Right cardiac atrium (tissue), 5 donors: Measurements from ENCODE around the gene KLC3. TPM values are rescaled to one million over a fixed set of nuclear protein-coding genes. Genes with fewer than 3 reads are reported as not detected.

Source experiments
- ATAC-seq, 2 donors: fragments of 200-7000 bp; cut with Tn5 transposase; one replicate each; pipeline versions ENCODE4 v1.8.0 to v1.9.1; 2020; ENCODE audit warnings: moderate library complexity in 2 of 2, mild to moderate bottlenecking in 1 of 2
- DNase-seq, 3 donors: peaks; one replicate each; pipeline ENCODE4 v3.0.0-alpha.2; 2020
- H3K27ac ChIP-seq: one replicate; pipeline ENCODE4 v1.5.1; 2013; ENCODE audit warnings: mild to moderate bottlenecking, low read length, control low read depth, moderate library complexity
- H3K27me3 ChIP-seq: one replicate; pipeline ENCODE4 v1.6.1; 2013; ENCODE audit not compliant: control insufficient read depth, insufficient read depth
- H3K4me1 ChIP-seq: one replicate; pipeline ENCODE4 v1.6.1; 2013; ENCODE audit warnings: low read length; ENCODE audit not compliant: control insufficient read depth, insufficient read depth
- H3K4me3 ChIP-seq: one replicate; pipeline ENCODE4 v1.5.1; 2013; ENCODE audit warnings: low read length, control low read depth
- H3K9me3 ChIP-seq: one replicate; pipeline ENCODE4 v1.6.1; 2013; ENCODE audit warnings: low read length; ENCODE audit not compliant: control insufficient read depth
- WGBS: extraction: QIAGEN DNeasy Blood & Tissue Kit; methylation state at CpG from one replicate; pipeline ENCODE4 v1.1.7; 2013; 5-methylcytosine and 5-hydroxymethylcytosine counted together
- intact Hi-C, 4 donors: fragments of 100-400 bp; cut with DNase I; formaldehyde crosslinking; loops; one replicate each; pipeline versions ENCODE4 v1.11.0 to v1.14.0; 2022 to 2023
- polyA plus RNA-seq: library from polyadenylated mRNA; stranded (reverse); fragments of 200-250 nt; gene quantifications from one replicate; pipeline ENCODE4 v1.2.3, GENCODE V29; 2013
- total RNA-seq, 4 donors: library from RNA; stranded (reverse); fragmentation: NEBNext Ultra II Directional; extraction: Animal tissue kit (Norgen Biotek cat#: 25700); gene quantifications; one replicate each; pipeline ENCODE4 v1.2.1, GENCODE V29; 2021
- donor health status: healthy with polysubstance abuse.
- donor health status: DM: no; HTN: yes; CAD: no.
- donor health status: DM: no; HTN: no; CAD: no.
- donor health status: DM: no; HTN: yes; CAD: no; lungs with severe emphysema.
- donor health status: DM: yes; HTN: yes; CAD: no.

Gene KLC3
- total and polyA plus RNA-seq, 5 donors = 0.18 TPM; not detected in 4

GRCh38 chr19:45380107-45380506 is 39.6 kb downstream of the KLC3 start:
- no peak overlapping the region for H3K27ac ChIP-seq
- H3K27me3 ChIP-seq = no peaks in the 10 kb centered on the region
- ATAC-seq = no peak
- H3K9me3 ChIP-seq = no peaks in the 10 kb centered on the region
- DNase-seq = no peak
- 79% methylated on average over 1 of the region's 1 CpG for WGBS
- intact Hi-C loops = no loop called here
- H3K4me1 ChIP-seq = no peaks in the 10 kb centered on the region
- no peak overlapping the region for H3K4me3 ChIP-seq

GRCh38 chr19:45382426-45382825 is 41.9 kb downstream of the KLC3 start:
- H3K9me3 ChIP-seq = no peaks in the 10 kb centered on the region
- no peak overlapping the region for H3K27ac ChIP-seq
- no peak overlapping the region for H3K4me3 ChIP-seq
- no peak for DNase-seq
- 85% methylated on average over 29 of the region's 29 CpGs for WGBS
- no peaks in the 10 kb centered on the region for H3K27me3 ChIP-seq
- intact Hi-C loops = no loop called here
- H3K4me1 ChIP-seq = no peaks in the 10 kb centered on the region
- ATAC-seq = peak in 1 of 2 donors; percentile 16

- no peak overlapping the region for H3K4me3 ChIP-seq
- intact Hi-C loops = no loop called here
- H3K27ac ChIP-seq = no peak overlapping the region
- no peaks in the 10 kb centered on the region for H3K27me3 ChIP-seq
- no peaks in the 10 kb centered on the region for H3K9me3 ChIP-seq
- no peaks in the 10 kb centered on the region for H3K4me1 ChIP-seq
- DNase-seq = no peak
- ATAC-seq = peak; percentile 59 to 60
- 8% methylated on average over 75 of the region's 75 CpGs for WGBS
Observed at GRCh38 chr19:45385392-45386221, 45.1 kb downstream of the KLC3 start.

- ATAC-seq (no peak), DNase-seq (no peak)
- 77% methylated on average over 3 of the region's 3 CpGs for WGBS
- H3K27me3 ChIP-seq = no peaks in the 10 kb centered on the region
- no peak overlapping the region for H3K4me3 ChIP-seq
- intact Hi-C loops = no loop called here
- no peaks in the 10 kb centered on the region for H3K9me3 ChIP-seq
- no peaks in the 10 kb centered on the region for H3K4me1 ChIP-seq
- no peak overlapping the region for H3K27ac ChIP-seq
Observed at GRCh38 chr19:45391346-45391745, 50.8 kb downstream of the KLC3 start.

GRCh38 chr19:45391871-45392665 is 51.5 kb downstream of the KLC3 start:
- no peaks in the 10 kb centered on the region for H3K4me1 ChIP-seq
- no peak for DNase-seq
- ATAC-seq = peak; percentile 9 to 17
- intact Hi-C loops = no loop called here
- no peak overlapping the region for H3K4me3 ChIP-seq
- H3K9me3 ChIP-seq = no peaks in the 10 kb centered on the region
- no peaks in the 10 kb centered on the region for H3K27me3 ChIP-seq
- no peak overlapping the region for H3K27ac ChIP-seq
- WGBS = 92% methylated on average over 21 of the region's 21 CpGs

- no peak overlapping the region for H3K4me3 ChIP-seq
- DNase-seq (no peak), ATAC-seq (no peak)
- H3K9me3 ChIP-seq = no peaks in the 10 kb centered on the region
- no peak overlapping the region for H3K27ac ChIP-seq
- H3K27me3 ChIP-seq = no peaks in the 10 kb centered on the region
- intact Hi-C loops = no loop called here
- no peaks in the 10 kb centered on the region for H3K4me1 ChIP-seq
- WGBS = 72% methylated on average over 59 of the region's 59 CpGs
Observed at GRCh38 chr19:45395821-45396617, 55.5 kb downstream of the KLC3 start.

- Histone ChIP-seq H3K4me3 (no peak overlapping the region), H3K27me3 (no peaks in the 10 kb centered on the region), H3K9me3 (no peaks in the 10 kb centered on the region), H3K27ac (peak overlapping the region; percentile 5), H3K4me1 (no peaks in the 10 kb centered on the region)
- intact Hi-C loops = no loop called here
- 85% methylated on average over 6 of the region's 6 CpGs for WGBS
- DNase-seq (no peak), ATAC-seq (no peak)
Observed at GRCh38 chr19:45400192-45400591, 59.6 kb downstream of the KLC3 start.

Other genes starting within 250 kb of the KLC3 start
- 10 to 100 TPM; 16.5 to 24.9 (median 18.9) TPM for gene PPP1R37, start 247.6 kb upstream of the KLC3 start, total RNA-seq
- gene PPP1R37, start 247.6 kb upstream of the KLC3 start, polyA plus RNA-seq = 23.4 TPM
- under 1 TPM in 1 of 4 donors, not detected in 3; 0.06 TPM for gene NKPD1, start 179.8 kb upstream of the KLC3 start, total RNA-seq
- gene NKPD1, start 179.8 kb upstream of the KLC3 start, polyA plus RNA-seq = 0.07 TPM
- gene TRAPPC6A, start 162.5 kb upstream of the KLC3 start, total RNA-seq = 10 to 100 TPM; 15.2 to 19.4 (median 17.2) TPM
- gene TRAPPC6A, start 162.5 kb upstream of the KLC3 start, polyA plus RNA-seq = 26.5 TPM
- 1 to 10 TPM; 3.8 to 8.2 (median 6.2) TPM for gene BLOC1S3, start 162.0 kb upstream of the KLC3 start, total RNA-seq
- 2.4 TPM for gene BLOC1S3, start 162.0 kb upstream of the KLC3 start, polyA plus RNA-seq
- 1 to 10 TPM; 3.4 to 5.6 (median 4.5) TPM for gene EXOC3L2, start 95.3 kb upstream of the KLC3 start, total RNA-seq
- gene EXOC3L2, start 95.3 kb upstream of the KLC3 start, polyA plus RNA-seq = 2.7 TPM
- gene MARK4, start 89.5 kb upstream of the KLC3 start, total RNA-seq = 10 to 100 TPM; 29.0 to 54.5 (median 40.4) TPM
- gene MARK4, start 89.5 kb upstream of the KLC3 start, polyA plus RNA-seq = 21.0 TPM
- gene CKM, start 17.9 kb upstream of the KLC3 start, total RNA-seq = 1,000 to 10,000 TPM; 2,910 to 4,826 (median 3,330) TPM
- gene CKM, start 17.9 kb upstream of the KLC3 start, polyA plus RNA-seq = 5,160 TPM
- 10 to 100 TPM; 11.1 to 15.7 (median 12.2) TPM for gene ERCC2, start 29.8 kb downstream of the KLC3 start, total RNA-seq
- 9.6 TPM for gene ERCC2, start 29.8 kb downstream of the KLC3 start, polyA plus RNA-seq
- 100 to 1,000 TPM; 131 to 161 (median 150) TPM for gene PPP1R13L, start 64.3 kb downstream of the KLC3 start, total RNA-seq
- gene PPP1R13L, start 64.3 kb downstream of the KLC3 start, polyA plus RNA-seq = 100 TPM
- gene POLR1G, start 65.9 kb downstream of the KLC3 start, total RNA-seq = 1 to 10 TPM; 4.0 to 6.3 (median 5.0) TPM
- 4.0 TPM for gene POLR1G, start 65.9 kb downstream of the KLC3 start, polyA plus RNA-seq
- gene ERCC1, start 83.2 kb downstream of the KLC3 start, total RNA-seq = 100 to 1,000 TPM; 133 to 143 (median 139) TPM
- 139 TPM for gene ERCC1, start 83.2 kb downstream of the KLC3 start, polyA plus RNA-seq
- gene FOSB, start 127.2 kb downstream of the KLC3 start, total RNA-seq = 10 to 100 TPM in 1 of 4 donors, 1 to 10 TPM in 3; 1.6 to 16.3 (median 6.1) TPM
- gene FOSB, start 127.2 kb downstream of the KLC3 start, polyA plus RNA-seq = 57.8 TPM
- gene RTN2, start 156.3 kb downstream of the KLC3 start, total RNA-seq = 10 to 100 TPM; 18.7 to 26.4 (median 20.4) TPM
- 20.2 TPM for gene RTN2, start 156.3 kb downstream of the KLC3 start, polyA plus RNA-seq
- gene PPM1N, start 157.7 kb downstream of the KLC3 start, total RNA-seq = under 1 TPM in 2 of 4 donors, not detected in 2; 0.24 to 0.96 TPM
- gene PPM1N, start 157.7 kb downstream of the KLC3 start, polyA plus RNA-seq = 0.91 TPM
- 10 to 100 TPM; 44.1 to 85.4 (median 47.4) TPM for gene VASP, start 166.7 kb downstream of the KLC3 start, total RNA-seq
- 42.2 TPM for gene VASP, start 166.7 kb downstream of the KLC3 start, polyA plus RNA-seq
- gene OPA3, start 244.1 kb downstream of the KLC3 start, total RNA-seq = 10 to 100 TPM; 20.7 to 27.6 (median 24.1) TPM
- 17.5 TPM for gene OPA3, start 244.1 kb downstream of the KLC3 start, polyA plus RNA-seq